ENCODE measurements around the gene NCOR1. TPM values are rescaled to one million over a fixed set of nuclear protein-coding genes. Genes with fewer than 3 reads are reported as not detected.

Gene NCOR1
- total RNA-seq: 65.8 and 86.0 TPM in 2 replicates

DNA sequence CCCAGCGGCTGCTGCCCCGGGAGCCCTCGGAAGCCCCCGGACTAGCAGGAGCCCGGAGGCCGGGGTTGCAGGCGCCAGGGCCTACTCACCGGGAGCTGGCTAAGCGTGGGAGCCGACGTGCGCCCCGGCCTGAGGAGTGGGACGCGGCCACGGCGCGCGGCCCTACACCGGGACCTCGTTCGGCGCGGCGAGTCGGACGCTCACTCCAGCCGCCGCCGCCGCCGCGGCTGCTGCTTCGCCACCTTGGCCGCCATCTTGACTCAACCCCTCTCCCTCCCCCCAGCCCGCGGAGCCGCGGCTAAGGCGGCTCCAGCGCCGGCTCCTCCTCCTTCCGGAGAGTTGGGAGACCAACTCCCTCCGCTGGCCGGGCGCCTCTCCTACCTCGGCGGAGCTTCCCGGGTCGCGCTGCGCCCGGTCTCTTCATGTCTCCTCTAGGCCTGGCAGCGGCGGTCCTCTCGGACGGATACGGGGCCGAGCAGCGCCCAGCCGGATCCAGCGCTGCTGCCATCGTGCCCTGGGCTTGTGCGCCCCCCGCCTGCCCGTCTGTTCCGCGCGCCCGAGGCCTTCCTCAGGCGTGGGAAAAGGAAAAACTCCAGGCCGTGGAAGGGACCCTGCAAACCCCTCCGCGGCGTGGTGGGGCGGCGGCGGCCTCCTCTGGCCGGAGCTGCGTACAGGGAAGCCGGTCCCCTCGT lies at the start of gene NCOR1:
NCOR1 (minus strand) TSS at position 262 of the 692 bp plus-strand sequence. CDS start 20,965 bp downstream, outside the sequence.
- TF ChIP-seq, protein P1, sequence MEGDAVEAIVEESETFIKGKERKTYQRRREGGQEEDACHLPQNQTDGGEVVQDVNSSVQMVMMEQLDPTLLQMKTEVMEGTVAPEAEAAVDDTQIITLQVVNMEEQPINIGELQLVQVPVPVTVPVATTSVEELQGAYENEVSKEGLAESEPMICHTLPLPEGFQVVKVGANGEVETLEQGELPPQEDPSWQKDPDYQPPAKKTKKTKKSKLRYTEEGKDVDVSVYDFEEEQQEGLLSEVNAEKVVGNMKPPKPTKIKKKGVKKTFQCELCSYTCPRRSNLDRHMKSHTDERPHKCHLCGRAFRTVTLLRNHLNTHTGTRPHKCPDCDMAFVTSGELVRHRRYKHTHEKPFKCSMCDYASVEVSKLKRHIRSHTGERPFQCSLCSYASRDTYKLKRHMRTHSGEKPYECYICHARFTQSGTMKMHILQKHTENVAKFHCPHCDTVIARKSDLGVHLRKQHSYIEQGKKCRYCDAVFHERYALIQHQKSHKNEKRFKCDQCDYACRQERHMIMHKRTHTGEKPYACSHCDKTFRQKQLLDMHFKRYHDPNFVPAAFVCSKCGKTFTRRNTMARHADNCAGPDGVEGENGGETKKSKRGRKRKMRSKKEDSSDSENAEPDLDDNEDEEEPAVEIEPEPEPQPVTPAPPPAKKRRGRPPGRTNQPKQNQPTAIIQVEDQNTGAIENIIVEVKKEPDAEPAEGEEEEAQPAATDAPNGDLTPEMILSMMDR (conservative IDR thresholded peaks at IDR 0.05; ENCODE audit: low read depth, low read length): peak; percentile 30
- DNase-seq (ENCODE audit: low read depth): no peak
- peak within 1 kb of the TSS; percentile 93 for H3K4me3 ChIP-seq (ENCODE audit: low read depth, low read length)

DNA sequence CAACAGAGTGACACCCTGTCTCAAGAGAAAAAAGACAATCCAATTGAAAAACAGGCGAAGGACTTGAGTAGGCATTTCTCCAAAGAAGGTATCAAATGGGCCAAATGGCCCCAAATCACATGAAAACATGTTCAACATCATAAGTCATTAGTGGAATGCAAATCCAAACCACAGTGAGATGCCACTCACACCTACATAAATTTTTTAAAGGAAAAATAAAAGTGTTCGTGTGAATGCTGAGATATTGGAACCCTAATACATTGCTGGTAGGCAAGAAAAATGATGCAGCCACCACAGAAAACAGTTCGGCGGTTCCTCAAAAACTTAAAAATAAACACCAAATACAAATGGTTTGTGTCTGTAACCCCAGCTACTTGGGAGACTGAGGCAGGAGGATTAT lies 46.9 kb upstream of the NCOR1 start:
- H3K4me3 ChIP-seq (ENCODE audit: low read depth, low read length): no peak overlapping the region
- no peak for DNase-seq (ENCODE audit: low read depth)
- TF ChIP-seq, protein P1 (conservative IDR thresholded peaks at IDR 0.05; ENCODE audit: low read depth, low read length): no peak

DNA sequence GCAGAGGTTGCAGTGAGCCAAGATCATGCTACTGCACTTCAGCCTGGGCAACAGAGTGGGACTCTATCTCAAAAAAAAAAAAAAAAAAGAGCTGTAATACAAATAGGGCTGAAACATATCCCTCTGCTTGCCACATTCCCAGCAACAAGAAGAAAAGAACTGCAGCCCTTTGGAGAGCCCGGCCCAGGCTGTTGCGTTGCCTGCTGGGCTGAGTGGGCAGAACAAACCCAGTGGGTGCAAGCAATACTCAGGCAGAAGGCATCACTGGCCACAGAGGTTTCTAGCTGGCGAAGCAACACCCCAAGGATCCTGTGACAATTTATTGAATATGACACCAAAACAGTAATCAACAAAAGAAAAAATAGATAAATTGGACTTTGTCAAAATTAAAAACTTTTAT lies 45.7 kb upstream of the NCOR1 start:
- no peak for DNase-seq (ENCODE audit: low read depth)
- TF ChIP-seq, protein P1 (conservative IDR thresholded peaks at IDR 0.05; ENCODE audit: low read depth, low read length): no peak
- no peak overlapping the region for H3K4me3 ChIP-seq (ENCODE audit: low read depth, low read length)

DNA sequence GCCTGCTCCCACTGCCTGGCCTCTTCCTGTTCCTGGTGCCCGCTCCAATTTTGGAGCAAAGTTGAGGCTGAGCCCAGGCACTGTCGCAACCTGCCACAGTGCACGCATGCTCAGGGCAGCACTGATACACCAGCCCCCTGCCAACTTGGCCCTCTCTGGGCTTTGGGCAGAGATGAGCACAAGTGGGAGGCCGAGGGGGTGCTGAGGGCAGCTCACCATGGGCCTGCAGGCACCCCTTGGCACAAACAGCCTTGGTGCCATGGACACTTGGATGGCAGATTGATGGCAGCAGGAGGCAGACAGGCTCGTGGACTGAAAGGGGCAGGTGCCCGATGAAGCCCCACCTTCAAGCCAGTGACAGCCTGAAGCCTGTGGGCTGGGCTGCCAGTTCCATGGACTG lies 44.6 kb upstream of the NCOR1 start:
- TF ChIP-seq, protein P1 (conservative IDR thresholded peaks at IDR 0.05; ENCODE audit: low read depth, low read length): no peak

DNA sequence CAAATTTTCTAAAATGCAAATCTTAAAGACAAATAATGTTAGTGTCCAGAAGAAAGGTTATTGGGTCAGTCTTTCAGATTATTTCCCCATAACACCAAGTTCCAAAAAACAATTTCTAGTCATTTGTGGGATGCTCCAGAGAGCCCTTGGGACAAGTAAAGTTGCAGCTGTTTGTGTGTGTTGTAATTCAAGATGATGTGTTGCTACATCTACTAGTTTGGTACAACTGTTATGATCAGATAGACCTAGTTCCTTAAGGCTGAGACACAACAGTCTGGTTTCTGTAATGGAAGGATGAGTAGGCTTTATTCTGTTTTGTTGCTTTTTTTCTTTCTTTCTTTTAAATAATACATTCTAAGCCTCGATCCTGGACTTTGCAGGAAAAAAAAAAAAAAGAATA lies 43.6 kb upstream of the NCOR1 start:
- TF ChIP-seq, protein P1 (conservative IDR thresholded peaks at IDR 0.05; ENCODE audit: low read depth, low read length): no peak
- H3K4me3 ChIP-seq (ENCODE audit: low read depth, low read length): no peak overlapping the region
- no peak for DNase-seq (ENCODE audit: low read depth)

More for the DNA sequence above, 44.6 kb upstream of the NCOR1 start:
- no peak for DNase-seq (ENCODE audit: low read depth)
- no peak overlapping the region for H3K4me3 ChIP-seq (ENCODE audit: low read depth, low read length)

DNA sequence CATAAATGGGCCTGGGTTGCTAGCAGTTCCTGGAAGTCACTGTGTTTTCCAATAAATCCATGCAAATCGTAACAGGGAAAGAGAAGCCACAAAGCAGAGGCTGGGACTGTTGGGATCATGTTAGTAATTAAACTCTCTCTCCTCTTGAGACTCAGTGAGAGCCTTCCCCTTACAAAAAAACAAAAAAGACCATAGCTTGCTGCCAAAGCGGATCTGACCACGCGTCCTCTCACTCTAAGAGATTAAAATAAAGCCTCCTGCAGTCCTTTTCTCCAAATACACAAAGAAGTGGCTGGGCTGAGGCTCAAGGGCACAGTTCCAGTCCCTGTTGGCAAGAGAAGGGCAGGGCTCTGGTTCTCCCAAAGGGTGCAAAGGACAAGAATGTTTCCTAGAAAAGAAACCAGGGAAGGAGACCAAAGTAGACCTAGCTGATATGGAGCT lies 40.2 kb upstream of the NCOR1 start:
- TF ChIP-seq, protein P1 (conservative IDR thresholded peaks at IDR 0.05; ENCODE audit: low read depth, low read length): no peak
- H3K4me3 ChIP-seq (ENCODE audit: low read depth, low read length): no peak overlapping the region

More for the DNA sequence above, 40.2 kb upstream of the NCOR1 start:
- no peak for DNase-seq (ENCODE audit: low read depth)
